RWPE1 (cell line): ENCODE results near the gene APBB1.

Experiments
- CTCF ChIA-PET: fragments of 350-600 bp; sonication (Branson Sonifier 250); formaldehyde crosslinking; extraction: SDS; loops from one replicate; lab custom pipeline; 2021; lab: Yijun Ruan, JAX
- POLR2A ChIA-PET: fragments of 400-600 bp; formaldehyde crosslinking; extraction: SDS; loops from one replicate; lab custom pipeline; 2020; ENCODE audit warnings: antibody characterized with exemption; ENCODE audit not compliant: low non-redundant PET; lab: Yijun Ruan, JAX
- DNase-seq: peaks from one replicate; pipeline ENCODE4 v3.0.0; 2012; ENCODE audit warnings: low spot score
- H3K27ac ChIP-seq: fragments of 450-650 bp; 2 replicates; pipeline ENCODE4 v1.5.1; 2017
- TF ChIP-seq, protein P1 (sequence below): fragments of 450-650 bp; conservative IDR thresholded peaks from 2 replicates; pipeline ENCODE4 v1.5.1; 2017; ENCODE audit warnings: low read depth, mild to moderate bottlenecking

Gene APBB1

DNA sequence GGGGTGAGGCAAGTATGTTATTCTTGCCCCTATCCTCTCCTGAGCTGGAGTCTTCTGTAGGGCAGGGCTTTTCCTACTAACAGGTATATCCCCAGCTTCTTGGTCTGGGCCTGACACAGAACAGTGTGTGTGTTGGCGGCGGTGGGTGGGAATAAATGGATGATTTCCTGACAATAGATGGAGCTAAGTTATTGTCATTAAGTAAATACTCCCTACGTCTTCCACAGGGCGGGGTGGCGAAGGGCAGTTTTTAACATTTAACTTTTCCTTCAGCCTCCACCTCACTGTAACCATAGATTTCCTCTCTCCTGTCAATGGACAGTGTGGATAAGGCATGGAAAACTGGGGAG lies 40.3 kb downstream of the APBB1 start:
- H3K27ac ChIP-seq = no peak overlapping the region
- POLR2A ChIA-PET = no interaction called here

GRCh38 chr11:6377902-6378639 lies 40.8 kb downstream of the APBB1 start:
- no peak for DNase-seq
- ChIA-PET CTCF (interaction anchor here (0.6 to 2.2 kb wide), 11 partner anchors 15 to 1867 kb away, joined by 3 to 27 read pairs (median 4); partner anchors contain the start of gene APBB1), POLR2A (no interaction called here)

More for the DNA sequence above, 40.3 kb downstream of the APBB1 start:
- no peak for DNase-seq
- CTCF ChIA-PET = interaction anchor here (0.6 to 2.2 kb wide), 23 partner anchors 9 to 967 kb away, joined by 3 to 27 read pairs (median 4); partner anchors contain the start of genes APBB1 and SMPD1
- TF ChIP-seq, protein P1, sequence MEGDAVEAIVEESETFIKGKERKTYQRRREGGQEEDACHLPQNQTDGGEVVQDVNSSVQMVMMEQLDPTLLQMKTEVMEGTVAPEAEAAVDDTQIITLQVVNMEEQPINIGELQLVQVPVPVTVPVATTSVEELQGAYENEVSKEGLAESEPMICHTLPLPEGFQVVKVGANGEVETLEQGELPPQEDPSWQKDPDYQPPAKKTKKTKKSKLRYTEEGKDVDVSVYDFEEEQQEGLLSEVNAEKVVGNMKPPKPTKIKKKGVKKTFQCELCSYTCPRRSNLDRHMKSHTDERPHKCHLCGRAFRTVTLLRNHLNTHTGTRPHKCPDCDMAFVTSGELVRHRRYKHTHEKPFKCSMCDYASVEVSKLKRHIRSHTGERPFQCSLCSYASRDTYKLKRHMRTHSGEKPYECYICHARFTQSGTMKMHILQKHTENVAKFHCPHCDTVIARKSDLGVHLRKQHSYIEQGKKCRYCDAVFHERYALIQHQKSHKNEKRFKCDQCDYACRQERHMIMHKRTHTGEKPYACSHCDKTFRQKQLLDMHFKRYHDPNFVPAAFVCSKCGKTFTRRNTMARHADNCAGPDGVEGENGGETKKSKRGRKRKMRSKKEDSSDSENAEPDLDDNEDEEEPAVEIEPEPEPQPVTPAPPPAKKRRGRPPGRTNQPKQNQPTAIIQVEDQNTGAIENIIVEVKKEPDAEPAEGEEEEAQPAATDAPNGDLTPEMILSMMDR = no peak

GRCh38 chr11:6371825-6372224 lies 47.1 kb downstream of the APBB1 start:
- no peak for DNase-seq
- ChIA-PET CTCF (interaction anchor here (0.6 to 2.4 kb wide), 3 partner anchors 9 to 214 kb away, joined by 3 to 7 read pairs (median 3); no protein-coding TSS in a partner anchor), POLR2A (no interaction called here)
- H3K27ac ChIP-seq = no peak overlapping the region
- TF ChIP-seq, protein P1 = no peak

More at GRCh38 chr11:6377902-6378639, 40.8 kb downstream of the APBB1 start:
- no peak overlapping the region for H3K27ac ChIP-seq
- TF ChIP-seq, protein P1 = no peak

GRCh38 chr11:6365659-6366058 lies 53.2 kb downstream of the APBB1 start:
- POLR2A ChIA-PET = no interaction called here
- DNase-seq = no peak

DNA sequence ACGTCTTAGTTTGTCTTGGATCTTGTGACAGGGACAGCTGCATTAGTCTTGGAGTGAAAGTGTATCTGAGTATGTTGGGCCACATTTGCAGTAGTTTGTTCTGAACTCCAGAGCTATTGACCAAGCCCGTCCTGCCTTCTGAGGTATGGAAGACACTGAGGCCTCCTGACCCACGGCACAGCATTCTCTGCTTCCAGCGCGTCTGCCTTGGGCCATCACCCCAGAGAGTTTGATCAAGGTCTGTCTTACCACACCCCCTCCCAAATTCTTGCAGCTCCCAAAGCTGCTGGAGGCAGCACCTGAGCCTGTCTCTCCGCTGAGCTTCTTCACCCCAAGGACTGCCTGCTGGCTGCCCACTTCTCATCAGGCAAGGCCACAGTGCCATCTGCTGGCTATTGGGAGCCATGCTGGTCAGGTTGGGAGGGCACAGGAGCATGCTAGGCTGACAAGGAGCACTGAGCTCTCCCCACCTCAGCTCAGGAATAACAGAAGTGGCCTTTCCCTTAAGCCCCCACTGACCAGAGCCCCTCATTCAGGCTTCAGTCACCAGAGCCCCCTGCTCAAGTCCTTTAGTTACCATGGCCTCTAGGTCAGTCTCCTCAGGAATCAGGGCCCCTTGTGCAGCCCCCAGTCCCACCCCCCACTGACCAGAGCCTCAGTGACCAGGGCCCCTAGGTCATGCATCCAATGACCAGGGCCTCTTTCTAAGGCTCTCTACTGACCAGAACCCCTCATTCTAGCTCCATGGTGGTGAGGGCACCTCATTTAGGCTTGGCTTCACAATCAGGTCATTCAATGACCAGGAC lies 55.8 kb downstream of the APBB1 start:
- TF ChIP-seq, protein P1 = peak; percentile 86
- CTCF ChIA-PET = interaction anchor here (0.5 to 2.1 kb wide), 32 partner anchors 9 to 1737 kb away, joined by 3 to 18 read pairs (median 4); no protein-coding TSS in a partner anchor
- no peak overlapping the region for H3K27ac ChIP-seq
- peak; percentile 73 for DNase-seq
- POLR2A ChIA-PET = no interaction called here

More at GRCh38 chr11:6365659-6366058, 53.2 kb downstream of the APBB1 start:
- H3K27ac ChIP-seq = no peak overlapping the region
- CTCF ChIA-PET = no interaction called here
- TF ChIP-seq, protein P1 = no peak
